Measurements from ENCODE around the gene ZNF541.
"Not testable (repeated sequence)": the region's sequence is repeated elsewhere in the genome, so short reads cannot be mapped to it uniquely, and the experiment has no call there.

Gene ZNF541

DNA sequence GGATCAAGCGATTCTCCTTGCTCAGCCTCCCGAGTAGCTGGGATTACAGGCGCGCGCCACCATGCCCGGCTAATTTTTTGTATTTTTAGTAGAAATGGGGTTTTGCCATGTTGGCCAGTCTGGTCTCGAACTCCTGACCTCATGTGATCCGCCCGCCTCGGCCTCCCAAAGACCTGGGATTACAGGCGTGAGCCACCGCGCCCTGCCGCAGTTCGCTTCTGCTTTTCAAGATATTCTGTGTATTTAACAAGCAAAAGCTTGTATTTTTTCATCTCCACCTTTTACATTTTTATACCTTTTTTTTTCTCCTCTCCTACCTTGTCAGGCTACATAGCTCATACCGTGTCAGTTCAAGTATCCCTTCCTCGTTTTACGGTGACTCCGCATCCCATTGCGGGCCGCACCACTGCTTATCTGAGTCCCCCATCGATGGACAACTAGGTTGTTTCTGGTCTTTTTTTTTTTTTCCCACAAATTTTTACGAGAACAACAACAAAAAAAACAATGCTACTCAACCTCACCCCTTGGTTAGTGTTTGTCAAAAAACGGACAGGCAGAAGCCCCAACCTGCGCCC is 26.8 kb upstream of the ZNF541 start:
- no CpG with 5 or more reads among the region's 25 CpGs for WGBS, 2 donors (ENCODE audit: extremely low coverage in 2 of 2, insufficient read length in 2 of 2, insufficient replicate concordance in 1 of 2)
- H3K79me1 ChIP-seq (ENCODE audit: low read depth, low read length); H2BK12ac ChIP-seq (ENCODE audit: low read length); H4K8ac ChIP-seq (ENCODE audit: low read depth, low read length); H3K36me3 ChIP-seq (replicated peaks in 1 of 2; ENCODE audit: control insufficient read depth in 2 of 2, insufficient read depth in 2 of 2, low read length in 2 of 2); H3K27ac ChIP-seq (replicated peaks; ENCODE audit: low read length); H3K9ac ChIP-seq (ENCODE audit: low read depth, low read length, poor library complexity); H4K91ac ChIP-seq (ENCODE audit: low read depth, low read length, poor library complexity); H3K14ac ChIP-seq (ENCODE audit: low read length); H3K9me3 ChIP-seq (replicated peaks in 1 of 2; ENCODE audit: control insufficient read depth in 2 of 2, insufficient read depth in 1 of 2, low read depth in 1 of 2, low read length in 2 of 2); H2AK5ac ChIP-seq (ENCODE audit: low read depth, low read length); H2BK5ac ChIP-seq (ENCODE audit: low read length); H3K4me1 ChIP-seq (ENCODE audit: control insufficient read depth in 2 of 2, insufficient read depth in 1 of 2, low read depth in 1 of 2, low read length in 2 of 2); H2BK120ac ChIP-seq (ENCODE audit: low read depth, low read length); H3K27me3 ChIP-seq (ENCODE audit: control insufficient read depth in 3 of 3, insufficient read depth in 3 of 3, low read depth in 1 of 3, low read length in 3 of 3); DNase-seq (ENCODE audit: low spot score); H3K4ac ChIP-seq (ENCODE audit: low read length): not testable (repeated sequence)
- H3K4me2 ChIP-seq (ENCODE audit: insufficient read depth, low read length, poor library complexity, severe bottlenecking): peak overlapping the region; percentile 33
- H3K23ac ChIP-seq (ENCODE audit: low read depth, low read length, poor library complexity): peak overlapping the region; percentile 60
- peak overlapping the region; percentile 76 for H3K18ac ChIP-seq (ENCODE audit: low read length)
- peak overlapping the region; percentile 69 to 74 for H3K4me3 ChIP-seq (ENCODE audit: low read length in 2 of 2)
- peak overlapping the region; percentile 85 for H2AFZ ChIP-seq (ENCODE audit: low read length)
- H2BK15ac ChIP-seq (ENCODE audit: low read length): peak overlapping the region; percentile 85

DNA sequence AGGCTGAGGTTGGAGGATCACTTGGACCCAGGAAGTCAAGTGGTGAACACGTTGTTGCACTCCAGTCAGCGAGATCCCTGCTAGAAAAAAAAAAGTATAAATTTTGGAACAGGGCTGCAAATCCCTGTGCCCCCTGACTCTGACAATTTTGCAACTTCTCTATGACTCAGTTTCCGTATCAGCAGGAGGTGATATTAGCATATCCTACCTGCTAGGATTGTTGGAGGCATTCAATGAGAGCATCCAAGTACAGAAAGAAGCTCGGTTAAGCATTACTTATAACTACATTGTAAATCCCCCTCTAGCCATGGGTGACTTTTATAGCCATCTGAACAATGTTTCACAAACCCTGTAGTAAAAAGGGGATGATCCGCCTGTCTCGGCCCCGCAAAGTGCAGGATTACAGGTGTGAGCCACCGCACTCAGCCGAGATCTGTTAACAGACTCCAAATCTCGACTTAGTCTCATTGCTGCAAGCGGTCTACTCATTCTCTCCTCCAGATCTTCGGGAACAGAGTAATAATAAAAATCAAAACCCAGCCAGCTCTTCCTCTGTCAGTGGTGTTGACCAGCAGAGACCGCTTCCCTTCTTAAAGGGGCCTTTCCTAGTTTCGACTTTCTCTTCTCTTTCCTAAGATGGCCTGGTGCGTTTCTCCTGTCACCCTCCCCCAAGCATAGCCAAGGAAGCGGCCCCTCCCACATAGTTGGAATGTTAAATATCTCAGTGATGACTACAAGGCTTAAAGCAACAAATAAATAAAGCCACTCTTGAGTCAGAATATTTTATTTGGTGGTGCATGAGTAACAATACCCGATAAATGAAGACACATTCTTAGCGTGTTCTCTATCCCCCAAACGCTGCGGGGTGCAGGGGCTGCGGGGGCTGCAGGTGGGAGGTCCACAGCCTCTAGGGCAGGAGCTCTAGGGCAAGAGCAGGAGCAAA is 25.7 kb upstream of the ZNF541 start:
- no peak overlapping the region for H4K91ac ChIP-seq (ENCODE audit: low read depth, low read length, poor library complexity)
- H3K4me2 ChIP-seq (ENCODE audit: insufficient read depth, low read length, poor library complexity, severe bottlenecking): peak overlapping the region; percentile 61
- H3K4me1 ChIP-seq (ENCODE audit: control insufficient read depth in 2 of 2, insufficient read depth in 1 of 2, low read depth in 1 of 2, low read length in 2 of 2): peaks cover 0 to 7% of the 10 kb centered on the region in 2 donors
- no peak overlapping the region for H2AK5ac ChIP-seq (ENCODE audit: low read depth, low read length)
- no peak overlapping the region for H3K9ac ChIP-seq (ENCODE audit: low read depth, low read length, poor library complexity)
- peak overlapping the region; percentile 49 for H3K27ac ChIP-seq (replicated peaks; ENCODE audit: low read length)
- no peaks in the 10 kb centered on the region for H3K9me3 ChIP-seq (replicated peaks in 1 of 2; ENCODE audit: control insufficient read depth in 2 of 2, insufficient read depth in 1 of 2, low read depth in 1 of 2, low read length in 2 of 2)
- no peak overlapping the region for H4K8ac ChIP-seq (ENCODE audit: low read depth, low read length)
- H3K14ac ChIP-seq (ENCODE audit: low read length): no peak overlapping the region
- no CpG with 5 or more reads among the region's 21 CpGs for WGBS, 2 donors (ENCODE audit: extremely low coverage in 2 of 2, insufficient read length in 2 of 2, insufficient replicate concordance in 1 of 2)
- peak overlapping the region; percentile 87 for H2AFZ ChIP-seq (ENCODE audit: low read length)
- no peak overlapping the region for H2BK5ac ChIP-seq (ENCODE audit: low read length)
- H2BK120ac ChIP-seq (ENCODE audit: low read depth, low read length): no peak overlapping the region
- no peak overlapping the region for H3K4ac ChIP-seq (ENCODE audit: low read length)
- peak; percentile 49 for DNase-seq (ENCODE audit: low spot score)
- no peak overlapping the region for H3K23ac ChIP-seq (ENCODE audit: low read depth, low read length, poor library complexity)
- H3K79me1 ChIP-seq (ENCODE audit: low read depth, low read length): no peaks in the 10 kb centered on the region
- H3K36me3 ChIP-seq (replicated peaks in 1 of 2; ENCODE audit: control insufficient read depth in 2 of 2, insufficient read depth in 2 of 2, low read length in 2 of 2): no peaks in the 10 kb centered on the region
- H2BK12ac ChIP-seq (ENCODE audit: low read length): no peak overlapping the region
- peaks cover 0 to 2% (median 0%) of the 10 kb centered on the region in 3 experiments for H3K27me3 ChIP-seq (ENCODE audit: control insufficient read depth in 3 of 3, insufficient read depth in 3 of 3, low read depth in 1 of 3, low read length in 3 of 3)
- no peak overlapping the region for H2BK15ac ChIP-seq (ENCODE audit: low read length)
- H3K18ac ChIP-seq (ENCODE audit: low read length): peak overlapping the region; percentile 80
- H3K4me3 ChIP-seq (ENCODE audit: low read length in 2 of 2): peak overlapping the region in 1 of 2 donors; percentile 28

GRCh38 chr19:47595944-47596343 is 23.0 kb upstream of the ZNF541 start:
- no peak overlapping the region for H3K4me3 ChIP-seq (ENCODE audit: low read length in 2 of 2)
- no peak overlapping the region for H3K9ac ChIP-seq (ENCODE audit: low read depth, low read length, poor library complexity)
- H4K91ac ChIP-seq (ENCODE audit: low read depth, low read length, poor library complexity): no peak overlapping the region
- H3K18ac ChIP-seq (ENCODE audit: low read length): no peak overlapping the region
- no peak overlapping the region for H3K14ac ChIP-seq (ENCODE audit: low read length)
- H3K36me3 ChIP-seq (replicated peaks in 1 of 2; ENCODE audit: control insufficient read depth in 2 of 2, insufficient read depth in 2 of 2, low read length in 2 of 2): no peaks in the 10 kb centered on the region
- no peak overlapping the region for H4K8ac ChIP-seq (ENCODE audit: low read depth, low read length)
- no peak overlapping the region for H2BK5ac ChIP-seq (ENCODE audit: low read length)
- H3K27me3 ChIP-seq (ENCODE audit: control insufficient read depth in 3 of 3, insufficient read depth in 3 of 3, low read depth in 1 of 3, low read length in 3 of 3): peaks cover 0 to 2% (median 0%) of the 10 kb centered on the region in 3 experiments
- no peak for DNase-seq (ENCODE audit: low spot score)
- H3K23ac ChIP-seq (ENCODE audit: low read depth, low read length, poor library complexity): no peak overlapping the region
- H2BK12ac ChIP-seq (ENCODE audit: low read length): no peak overlapping the region
- H2BK15ac ChIP-seq (ENCODE audit: low read length): no peak overlapping the region
- H3K4me1 ChIP-seq (ENCODE audit: control insufficient read depth in 2 of 2, insufficient read depth in 1 of 2, low read depth in 1 of 2, low read length in 2 of 2): peaks cover 0 to 7% of the 10 kb centered on the region in 2 donors
- no CpG with 5 or more reads among the region's 6 CpGs for WGBS, 2 donors (ENCODE audit: extremely low coverage in 2 of 2, insufficient read length in 2 of 2, insufficient replicate concordance in 1 of 2)
- H3K9me3 ChIP-seq (replicated peaks in 1 of 2; ENCODE audit: control insufficient read depth in 2 of 2, insufficient read depth in 1 of 2, low read depth in 1 of 2, low read length in 2 of 2): no peaks in the 10 kb centered on the region
- H3K79me1 ChIP-seq (ENCODE audit: low read depth, low read length): no peaks in the 10 kb centered on the region
- no peak overlapping the region for H3K4ac ChIP-seq (ENCODE audit: low read length)
- no peak overlapping the region for H2AK5ac ChIP-seq (ENCODE audit: low read depth, low read length)
- no peak overlapping the region for H2BK120ac ChIP-seq (ENCODE audit: low read depth, low read length)
- H3K27ac ChIP-seq (replicated peaks; ENCODE audit: low read length): no peak overlapping the region
- no peak overlapping the region for H3K4me2 ChIP-seq (ENCODE audit: insufficient read depth, low read length, poor library complexity, severe bottlenecking)
- no peak overlapping the region for H2AFZ ChIP-seq (ENCODE audit: low read length)

DNA sequence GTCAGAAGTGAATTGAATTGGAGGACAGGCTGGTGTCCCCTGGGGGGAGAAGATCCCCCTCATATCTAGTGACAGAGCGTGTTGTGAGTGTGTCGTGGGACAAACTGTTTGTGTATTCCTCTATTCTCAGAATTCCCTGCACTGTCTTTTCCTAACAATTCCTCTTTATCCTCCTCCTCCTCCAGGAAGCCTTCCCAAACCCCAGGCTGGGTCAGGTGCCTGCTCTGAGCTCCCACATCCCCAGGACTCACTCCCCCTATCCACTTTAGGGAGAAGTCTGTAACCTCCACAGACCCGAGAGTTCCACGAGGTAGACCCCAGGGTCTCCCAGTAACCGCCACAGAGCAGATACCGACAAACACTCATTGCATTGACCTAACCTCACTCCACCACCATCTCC is 20.9 kb upstream of the ZNF541 start:
- Histone ChIP-seq H4K8ac (ENCODE audit: low read depth, low read length) (no peak overlapping the region), H3K14ac (ENCODE audit: low read length) (no peak overlapping the region), H3K4me2 (ENCODE audit: insufficient read depth, low read length, poor library complexity, severe bottlenecking) (no peak overlapping the region), H3K27ac (replicated peaks; ENCODE audit: low read length) (no peak overlapping the region), H3K27me3 (ENCODE audit: control insufficient read depth in 3 of 3, insufficient read depth in 3 of 3, low read depth in 1 of 3, low read length in 3 of 3) (peaks cover 0 to 2% (median 0%) of the 10 kb centered on the region in 3 experiments), H3K4ac (ENCODE audit: low read length) (no peak overlapping the region), H2BK12ac (ENCODE audit: low read length) (no peak overlapping the region), H3K4me3 (ENCODE audit: low read length in 2 of 2) (no peak overlapping the region), H3K79me1 (ENCODE audit: low read depth, low read length) (no peaks in the 10 kb centered on the region), H2AK5ac (ENCODE audit: low read depth, low read length) (no peak overlapping the region), H2BK5ac (ENCODE audit: low read length) (no peak overlapping the region), H3K36me3 (replicated peaks in 1 of 2; ENCODE audit: control insufficient read depth in 2 of 2, insufficient read depth in 2 of 2, low read length in 2 of 2) (no peaks in the 10 kb centered on the region), H3K23ac (ENCODE audit: low read depth, low read length, poor library complexity) (no peak overlapping the region), H4K91ac (ENCODE audit: low read depth, low read length, poor library complexity) (no peak overlapping the region), H2BK120ac (ENCODE audit: low read depth, low read length) (no peak overlapping the region), H3K9me3 (replicated peaks in 1 of 2; ENCODE audit: control insufficient read depth in 2 of 2, insufficient read depth in 1 of 2, low read depth in 1 of 2, low read length in 2 of 2) (no peaks in the 10 kb centered on the region), H3K18ac (ENCODE audit: low read length) (no peak overlapping the region), H3K9ac (ENCODE audit: low read depth, low read length, poor library complexity) (no peak overlapping the region), H3K4me1 (ENCODE audit: control insufficient read depth in 2 of 2, insufficient read depth in 1 of 2, low read depth in 1 of 2, low read length in 2 of 2) (peaks cover 0 to 4% of the 10 kb centered on the region in 2 donors), H2AFZ (ENCODE audit: low read length) (no peak overlapping the region), H2BK15ac (ENCODE audit: low read length) (no peak overlapping the region)
- WGBS, 2 donors (ENCODE audit: extremely low coverage in 2 of 2, insufficient read length in 2 of 2, insufficient replicate concordance in 1 of 2): no CpG with 5 or more reads among the region's 6 CpGs
- DNase-seq (ENCODE audit: low spot score): no peak
